GM12864 (cell line): ENCODE data around the gene SERPINB10.

Experiments
- DNase-seq: peaks from one replicate; pipeline ENCODE4 v3.0.0-alpha.2; 2011; ENCODE audit warnings: low read depth
- H3K4me3 ChIP-seq: 2 replicates; pipeline ENCODE4 v1.5.1; 2011; ENCODE audit warnings: mild to moderate bottlenecking, low read depth, low read length, control low read depth
- TF ChIP-seq, protein P1 (sequence below): IDR thresholded peaks from 2 replicates; pipeline ENCODE4 v1.5.1; 2011; ENCODE audit warnings: low read depth, mild to moderate bottlenecking, moderate library complexity, low read length, control low read depth, inconsistent platforms; ENCODE audit errors: missing control alignments

The SERPINB10 gene

GRCh38 chr18:63903851-63904570 is 3.7 kb upstream of the SERPINB10 start:
- H3K4me3 ChIP-seq = no peak overlapping the region
- no peak for DNase-seq

GRCh38 chr18:63904694-63905093 is 3.1 kb upstream of the SERPINB10 start:
- TF ChIP-seq, protein P1, sequence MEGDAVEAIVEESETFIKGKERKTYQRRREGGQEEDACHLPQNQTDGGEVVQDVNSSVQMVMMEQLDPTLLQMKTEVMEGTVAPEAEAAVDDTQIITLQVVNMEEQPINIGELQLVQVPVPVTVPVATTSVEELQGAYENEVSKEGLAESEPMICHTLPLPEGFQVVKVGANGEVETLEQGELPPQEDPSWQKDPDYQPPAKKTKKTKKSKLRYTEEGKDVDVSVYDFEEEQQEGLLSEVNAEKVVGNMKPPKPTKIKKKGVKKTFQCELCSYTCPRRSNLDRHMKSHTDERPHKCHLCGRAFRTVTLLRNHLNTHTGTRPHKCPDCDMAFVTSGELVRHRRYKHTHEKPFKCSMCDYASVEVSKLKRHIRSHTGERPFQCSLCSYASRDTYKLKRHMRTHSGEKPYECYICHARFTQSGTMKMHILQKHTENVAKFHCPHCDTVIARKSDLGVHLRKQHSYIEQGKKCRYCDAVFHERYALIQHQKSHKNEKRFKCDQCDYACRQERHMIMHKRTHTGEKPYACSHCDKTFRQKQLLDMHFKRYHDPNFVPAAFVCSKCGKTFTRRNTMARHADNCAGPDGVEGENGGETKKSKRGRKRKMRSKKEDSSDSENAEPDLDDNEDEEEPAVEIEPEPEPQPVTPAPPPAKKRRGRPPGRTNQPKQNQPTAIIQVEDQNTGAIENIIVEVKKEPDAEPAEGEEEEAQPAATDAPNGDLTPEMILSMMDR = no peak
- DNase-seq = no peak
- no peak overlapping the region for H3K4me3 ChIP-seq

More at GRCh38 chr18:63903851-63904570, 3.7 kb upstream of the SERPINB10 start:
- TF ChIP-seq, protein P1 = no peak

DNA sequence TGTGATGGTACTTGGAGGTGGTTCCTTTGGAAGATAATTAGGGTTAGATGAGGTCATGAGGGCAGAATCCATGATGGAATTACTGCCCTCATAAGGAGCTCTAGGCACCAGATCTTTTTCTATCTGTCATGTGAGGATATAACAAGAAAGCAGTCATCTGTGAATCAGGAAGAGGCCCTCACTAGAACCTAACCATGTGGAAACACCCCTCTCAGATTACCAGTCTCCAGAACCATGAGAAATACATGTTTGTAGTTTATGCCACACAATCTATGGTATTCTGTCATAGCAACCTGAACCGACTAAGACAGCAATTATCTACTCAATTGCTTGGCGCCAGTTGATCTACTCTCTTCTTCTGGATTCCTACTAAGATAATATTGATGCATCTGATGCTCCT is 2.4 kb upstream of the SERPINB10 start:
- TF ChIP-seq, protein P1 = no peak
- H3K4me3 ChIP-seq = no peak overlapping the region
- DNase-seq = no peak

- DNase-seq = no peak
- TF ChIP-seq, protein P1 = no peak
Measured at GRCh38 chr18:63906056-63906455, 1.7 kb upstream of the SERPINB10 start.

DNA sequence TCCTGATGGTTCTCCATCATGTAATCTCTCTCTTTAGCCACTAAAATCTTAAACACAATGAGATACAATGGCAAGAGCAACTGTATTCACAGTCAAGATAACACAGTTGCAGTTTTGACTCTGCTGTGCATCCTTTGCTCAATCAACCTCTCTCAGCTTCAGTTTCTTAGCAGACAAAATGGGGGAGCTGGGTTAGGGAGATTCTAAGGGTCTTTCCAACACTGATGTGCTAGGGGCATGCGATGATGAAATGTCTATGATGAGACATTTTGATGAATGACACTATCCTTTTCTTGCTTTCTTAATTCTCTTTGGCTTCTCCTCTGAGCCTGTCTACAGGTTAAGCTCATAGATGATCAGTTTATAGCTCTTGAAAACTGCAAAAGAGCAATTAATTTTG is 1.1 kb downstream of the SERPINB10 start:
- H3K4me3 ChIP-seq = no peak overlapping the region; the same call in 1 of the 2 replicates
- peak; percentile 15 for DNase-seq
- TF ChIP-seq, protein P1 = no peak

More at GRCh38 chr18:63906056-63906455, 1.7 kb upstream of the SERPINB10 start:
- no peak overlapping the region for H3K4me3 ChIP-seq

- no peak overlapping the region for H3K4me3 ChIP-seq
- TF ChIP-seq, protein P1 = no peak
- DNase-seq = no peak
Measured at GRCh38 chr18:63909870-63910269, 2.1 kb downstream of the SERPINB10 start.

DNA sequence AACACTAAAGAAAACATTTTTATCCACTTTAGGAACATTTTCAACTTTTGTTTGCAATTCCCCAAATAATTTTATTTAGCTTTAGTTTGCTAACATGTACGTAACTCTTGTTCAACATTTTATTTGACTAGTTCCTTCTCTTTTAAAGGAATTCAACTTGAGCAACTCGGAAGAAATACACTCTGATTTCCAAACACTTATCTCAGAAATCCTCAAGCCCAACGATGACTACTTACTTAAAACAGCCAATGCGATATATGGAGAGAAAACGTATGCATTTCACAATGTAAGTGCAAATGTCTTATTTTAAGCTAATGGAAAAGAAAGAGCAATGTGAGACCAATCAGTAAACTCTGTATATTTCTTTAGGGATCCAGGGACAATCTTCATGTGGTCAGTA is 10.1 kb downstream of the SERPINB10 start:
- H3K4me3 ChIP-seq = no peak overlapping the region
- TF ChIP-seq, protein P1 = no peak
- no peak for DNase-seq
